DND-41 (cell line): ENCODE results near the gene SAT2.

Source experiments
- ATAC-seq: fragments of 200-7000 bp; cut with Tn5 transposase; 3 replicates; pipeline ENCODE4 v1.9.1; 2021; ENCODE audit warnings: low read depth; ENCODE audit not compliant: insufficient read depth
- DNase-seq: peaks from one replicate; pipeline ENCODE4 v3.0.0-alpha.2; 2020
- H2AFZ ChIP-seq: 2 replicates; pipeline ENCODE4 v1.6.0; 2012; ENCODE audit warnings: low read depth, low read length
- H3K27ac ChIP-seq: 2 replicates; pipeline ENCODE4 v1.5.1; 2012; ENCODE audit warnings: low read length, inconsistent platforms
- H3K27me3 ChIP-seq: fragments of 200-600 bp; sonication (generic); 2 replicates; pipeline ENCODE4 v1.6.0; 2012; ENCODE audit warnings: low read length, mild to moderate bottlenecking, inconsistent platforms; ENCODE audit not compliant: insufficient read depth, poor library complexity
- H3K36me3 ChIP-seq: 2 replicates; pipeline ENCODE4 v1.5.1; 2012; ENCODE audit warnings: low read length, inconsistent platforms; ENCODE audit not compliant: insufficient read depth
- H3K4me1 ChIP-seq: 2 replicates; pipeline ENCODE4 v1.5.1; 2012; ENCODE audit warnings: mild to moderate bottlenecking, low read length; ENCODE audit not compliant: insufficient read depth
- H3K4me2 ChIP-seq: 2 replicates; pipeline ENCODE4 v1.6.0; 2012; ENCODE audit warnings: mild to moderate bottlenecking, moderate library complexity, low read length, inconsistent platforms; ENCODE audit not compliant: insufficient read depth
- H3K4me3 ChIP-seq, 2 experiments: fragments of 200-600 bp in 1 of 2; shearing (Covaris generic) in 1 of 2; 2 replicates each; pipeline ENCODE4 v1.5.1; 2012 to 2016; ENCODE audit warnings: inconsistent platforms in 2 of 2, low read length in 2 of 2, mild to moderate bottlenecking in 2 of 2, low read depth in 1 of 2, moderate library complexity in 1 of 2
- H3K79me2 ChIP-seq: 2 replicates; pipeline ENCODE4 v1.6.0; 2012; ENCODE audit warnings: low read length, inconsistent platforms; ENCODE audit not compliant: insufficient read depth
- H3K9ac ChIP-seq: 2 replicates; pipeline ENCODE4 v1.6.0; 2012; ENCODE audit warnings: low read depth, mild to moderate bottlenecking, inconsistent platforms, low read length, moderate library complexity
- H3K9me3 ChIP-seq: 2 replicates; pipeline ENCODE4 v1.5.1; 2012; ENCODE audit warnings: low read length, moderate library complexity, mild to moderate bottlenecking, inconsistent platforms; ENCODE audit not compliant: insufficient read depth, severe bottlenecking
- H4K20me1 ChIP-seq: 2 replicates; pipeline ENCODE4 v1.6.0; 2012; ENCODE audit warnings: low read length; ENCODE audit not compliant: insufficient read depth
- EZH2 ChIP-seq: IDR thresholded peaks from 3 replicates; pipeline ENCODE4 v1.6.1; 2012; ENCODE audit warnings: borderline replicate concordance, low read depth, mild to moderate bottlenecking, moderate library complexity, low read length, inconsistent platforms; ENCODE audit not compliant: severe bottlenecking
- TF ChIP-seq, protein P1 (sequence below): IDR thresholded peaks from 2 replicates; pipeline ENCODE4 v1.5.1; 2012; ENCODE audit warnings: borderline replicate concordance, low read length, moderate library complexity, mild to moderate bottlenecking; ENCODE audit not compliant: poor library complexity, severe bottlenecking; ENCODE audit errors: extremely low read depth

SAT2 gene

DNA sequence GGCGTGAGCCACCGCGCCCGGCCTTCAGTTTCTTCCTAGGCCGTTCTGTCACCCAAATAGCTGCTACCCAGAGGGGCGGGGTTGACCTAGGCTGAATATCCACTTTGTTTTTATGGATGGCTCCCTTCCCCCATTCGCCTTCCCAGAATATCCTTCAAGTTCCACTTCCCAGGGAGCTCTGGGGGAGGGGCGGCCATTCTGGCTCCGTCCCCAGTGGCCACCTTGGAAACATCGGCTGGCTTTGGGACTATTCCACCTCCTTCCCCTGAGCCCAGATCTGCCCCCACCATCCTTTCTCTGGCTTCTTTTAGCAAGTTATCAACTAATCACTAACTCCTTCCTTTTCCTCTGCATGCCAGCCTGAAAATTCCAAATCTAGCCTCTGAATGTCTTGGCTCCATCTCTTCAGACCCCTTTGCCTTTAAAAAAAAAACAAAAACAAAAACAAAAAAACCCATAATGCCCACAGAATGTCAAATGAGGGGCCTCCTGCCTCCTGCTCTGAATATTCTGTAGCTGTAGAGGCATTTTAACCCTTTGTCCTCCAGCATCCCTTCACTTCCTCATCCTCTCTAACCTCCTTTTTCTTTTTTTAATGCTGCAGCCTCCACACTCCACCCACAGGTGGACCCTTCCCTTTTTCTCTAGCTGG is 29.5 kb upstream of the SAT2 start:
- Histone ChIP-seq H3K9ac (no peak overlapping the region), H3K4me1 (no peaks in the 10 kb centered on the region), H4K20me1 (no peaks in the 10 kb centered on the region), H3K4me2 (no peak overlapping the region), H3K79me2 (no peaks in the 10 kb centered on the region), H2AFZ (no peak overlapping the region), H3K4me3 (no peak overlapping the region), H3K9me3 (no peaks in the 10 kb centered on the region), H3K36me3 (no peaks in the 10 kb centered on the region), H3K27ac (no peak overlapping the region), H3K27me3 (peaks cover 13% of the 10 kb centered on the region)
- ATAC-seq = no peak
- DNase-seq = no peak
- no peak for TF ChIP-seq EZH2
- TF ChIP-seq, protein P1, sequence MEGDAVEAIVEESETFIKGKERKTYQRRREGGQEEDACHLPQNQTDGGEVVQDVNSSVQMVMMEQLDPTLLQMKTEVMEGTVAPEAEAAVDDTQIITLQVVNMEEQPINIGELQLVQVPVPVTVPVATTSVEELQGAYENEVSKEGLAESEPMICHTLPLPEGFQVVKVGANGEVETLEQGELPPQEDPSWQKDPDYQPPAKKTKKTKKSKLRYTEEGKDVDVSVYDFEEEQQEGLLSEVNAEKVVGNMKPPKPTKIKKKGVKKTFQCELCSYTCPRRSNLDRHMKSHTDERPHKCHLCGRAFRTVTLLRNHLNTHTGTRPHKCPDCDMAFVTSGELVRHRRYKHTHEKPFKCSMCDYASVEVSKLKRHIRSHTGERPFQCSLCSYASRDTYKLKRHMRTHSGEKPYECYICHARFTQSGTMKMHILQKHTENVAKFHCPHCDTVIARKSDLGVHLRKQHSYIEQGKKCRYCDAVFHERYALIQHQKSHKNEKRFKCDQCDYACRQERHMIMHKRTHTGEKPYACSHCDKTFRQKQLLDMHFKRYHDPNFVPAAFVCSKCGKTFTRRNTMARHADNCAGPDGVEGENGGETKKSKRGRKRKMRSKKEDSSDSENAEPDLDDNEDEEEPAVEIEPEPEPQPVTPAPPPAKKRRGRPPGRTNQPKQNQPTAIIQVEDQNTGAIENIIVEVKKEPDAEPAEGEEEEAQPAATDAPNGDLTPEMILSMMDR = no peak

GRCh38 chr17:7655541-7655840 is 27.9 kb upstream of the SAT2 start:
- TF ChIP-seq EZH2 = no peak
- TF ChIP-seq, protein P1 = no peak
- ATAC-seq (no peak), DNase-seq (no peak)
- Histone ChIP-seq H3K4me2 (no peak overlapping the region), H2AFZ (no peak overlapping the region), H3K27me3 (peaks cover 14% of the 10 kb centered on the region), H3K79me2 (no peaks in the 10 kb centered on the region), H3K9ac (no peak overlapping the region), H4K20me1 (no peaks in the 10 kb centered on the region), H3K36me3 (no peaks in the 10 kb centered on the region), H3K9me3 (no peaks in the 10 kb centered on the region), H3K27ac (no peak overlapping the region), H3K4me1 (peaks cover 8% of the 10 kb centered on the region), H3K4me3 (no peak overlapping the region)

GRCh38 chr17:7654832-7655540 is 27.4 kb upstream of the SAT2 start:
- no peaks in the 10 kb centered on the region for H3K9me3 ChIP-seq
- DNase-seq (no peak), ATAC-seq (no peak)
- no peaks in the 10 kb centered on the region for H3K36me3 ChIP-seq
- H3K4me1 ChIP-seq = peaks cover 10% of the 10 kb centered on the region
- no peak overlapping the region for H3K4me3 ChIP-seq
- H3K9ac ChIP-seq = no peak overlapping the region
- H2AFZ ChIP-seq = no peak overlapping the region
- no peaks in the 10 kb centered on the region for H4K20me1 ChIP-seq
- no peaks in the 10 kb centered on the region for H3K79me2 ChIP-seq
- no peak overlapping the region for H3K27ac ChIP-seq
- no peak for TF ChIP-seq EZH2
- TF ChIP-seq, protein P1 = no peak
- H3K27me3 ChIP-seq = peaks cover 17% of the 10 kb centered on the region
- no peak overlapping the region for H3K4me2 ChIP-seq
